Transverse colon (tissue), 4 donors: ENCODE measurements around the gene KIAA0040. TPM values are rescaled to one million over a fixed set of nuclear protein-coding genes. Genes with fewer than 3 reads are reported as not detected.

ENCODE experiments used
- DNase-seq: peaks from one replicate; pipeline ENCODE4 v3.0.0-alpha.2; 2019
- H3K27ac ChIP-seq, 4 donors: fragments of 200-600 bp; sonication (generic); 2 replicates each; pipeline ENCODE4 v1.5.1; 2016 to 2018; ENCODE audit warnings: inconsistent platforms in 4 of 4
- H3K27me3 ChIP-seq: fragments of 200-600 bp; sonication (generic); 2 replicates; pipeline ENCODE4 v1.5.1; 2017; ENCODE audit warnings: inconsistent platforms
- H3K36me3 ChIP-seq, 4 donors: fragments of 200-600 bp; sonication (generic); 2 replicates each; pipeline ENCODE4 v1.5.1; 2017 to 2019; ENCODE audit warnings: inconsistent platforms in 4 of 4
- H3K4me1 ChIP-seq, 4 donors: fragments of 200-600 bp; sonication (generic); 2 replicates each; pipeline ENCODE4 v1.5.1; 2017 to 2020; ENCODE audit warnings: inconsistent platforms in 4 of 4
- H3K4me3 ChIP-seq, 4 donors: fragments of 200-600 bp; sonication (generic); 1 replicate in 1 of 4; 2 replicates in 3 of 4; pipeline versions ENCODE4 v1.5.1 to v1.6.1; 2017 to 2019; ENCODE audit warnings: inconsistent platforms in 4 of 4
- H3K9me3 ChIP-seq, 2 donors: fragments of 200-600 bp; sonication (generic); 2 replicates each; pipeline ENCODE4 v1.5.1; 2017 to 2019; ENCODE audit warnings: inconsistent platforms in 2 of 2
- CTCF ChIP-seq, 5 experiments: fragments of 200-600 bp in 3 of 5; fragments of 450-650 bp in 2 of 5; sonication (generic) in 3 of 5; IDR thresholded peaks; 1 replicate in 2 of 5; 2 replicates in 3 of 5; pipeline ENCODE4 v1.5.1; 2016 to 2017; ENCODE audit warnings: antibody characterized with exemption in 5 of 5, inconsistent platforms in 3 of 5, mild to moderate bottlenecking in 2 of 5, moderate library complexity in 1 of 5
- EP300 ChIP-seq: sonication (generic); formaldehyde crosslinking; IDR thresholded peaks from one replicate; pipeline ENCODE4 v1.6.1; 2017; ENCODE audit warnings: antibody characterized with exemption, low read depth
- POLR2A ChIP-seq: fragments of 450-650 bp; IDR thresholded peaks from one replicate; pipeline ENCODE4 v1.6.1; 2016; ENCODE audit warnings: antibody characterized with exemption, mild to moderate bottlenecking, moderate library complexity
- POLR2AphosphoS5 ChIP-seq, 3 donors: sonication (generic); formaldehyde crosslinking; IDR thresholded peaks; one replicate each; pipeline ENCODE4 v1.6.1; 2016; ENCODE audit warnings: antibody characterized with exemption in 3 of 3
- WGBS, 2 donors: methylation state at CpG; one replicate each; pipeline ENCODE4 v1.1.5; 2018; ENCODE audit warnings: low coverage in 1 of 2; 5-methylcytosine and 5-hydroxymethylcytosine counted together
- in situ Hi-C, 4 donors: fragments of 200-750 bp; cut with MboI; loops; one replicate each; pipeline versions ENCODE4 v1.15.0 to v1.15.1; 2017; ENCODE audit warnings: low sequenced_read_pairs in 3 of 4, low pct_ligation_motif_present in 1 of 4, low pct_unique_long_range_greater_than_20kb in 1 of 4
- intact Hi-C: fragments of 100-400 bp; cut with DNase I; formaldehyde crosslinking; loops from one replicate; pipeline ENCODE4 v1.15.1; 2023; ENCODE audit warnings: low total_unique reads
- total RNA-seq, 4 donors: library from RNA; depleted of rRNA; stranded (reverse); fragments of >200 nt; gene quantifications; one replicate each; pipeline ENCODE4 v1.1.0, GENCODE V29; 2016

KIAA0040 gene
- total RNA-seq, 4 donors from 2014 or later: 17.5 to 35.5 (median 21.2) TPM

GRCh38 chr1:175210744-175211143 lies 18.2 kb upstream of the KIAA0040 start:
- Histone ChIP-seq H3K4me1 (peaks cover 0 to 5% (median 0%) of the 10 kb centered on the region in 4 donors), H3K36me3 (no peaks in the 10 kb centered on the region), H3K4me3 (no peak overlapping the region), H3K27ac (no peak overlapping the region), H3K27me3 (no peaks in the 10 kb centered on the region), H3K9me3 (peaks cover 0 to 5% of the 10 kb centered on the region in 2 donors)
- in situ Hi-C loops (no loop called here), intact Hi-C loops (no loop called here)
- no peak for DNase-seq
- TF ChIP-seq CTCF (IDR thresholded peaks at IDR 0.05) (no peak), POLR2AphosphoS5 (IDR thresholded peaks at IDR 0.05) (no peak), POLR2A (no peak), EP300 (no peak)
- WGBS, 2 donors: 82 to 87% methylated on average over 4 of the region's 4 CpGs

- H3K9me3 ChIP-seq: peaks cover 0 to 5% of the 10 kb centered on the region in 2 donors
- no peak overlapping the region for H3K4me3 ChIP-seq
- peak overlapping the region; percentile 51 to 67 (median 58) for H3K27ac ChIP-seq
- no peaks in the 10 kb centered on the region for H3K27me3 ChIP-seq
- no peaks in the 10 kb centered on the region for H3K36me3 ChIP-seq
- WGBS, 2 donors: 74 to 100% methylated on average over 1 of the region's 1 CpG
- in situ Hi-C loops (no loop called here), intact Hi-C loops (no loop called here)
- no peak for TF ChIP-seq POLR2AphosphoS5 (IDR thresholded peaks at IDR 0.05)
- TF ChIP-seq EP300: no peak
- TF ChIP-seq POLR2A: no peak
- no peak for DNase-seq
- H3K4me1 ChIP-seq: peaks cover 0 to 5% (median 0%) of the 10 kb centered on the region in 4 donors
These were observed 16.9 kb upstream of the KIAA0040 start for GRCh38 chr1:175209493-175209921.

- peaks cover 0 to 5% (median 0%) of the 10 kb centered on the region in 4 donors for H3K4me1 ChIP-seq
- H3K4me3 ChIP-seq: no peak overlapping the region
- H3K36me3 ChIP-seq: no peaks in the 10 kb centered on the region
- H3K9me3 ChIP-seq: peaks cover 0 to 5% of the 10 kb centered on the region in 2 donors
- H3K27me3 ChIP-seq: no peaks in the 10 kb centered on the region
- peak overlapping the region; percentile 51 to 67 (median 58) for H3K27ac ChIP-seq
- WGBS, 2 donors: 53% methylated on average over 6 of the region's 6 CpGs; no CpG with 5 or more reads in 1 of the 2 donors
- TF ChIP-seq POLR2AphosphoS5 (IDR thresholded peaks at IDR 0.05) (no peak), CTCF (IDR thresholded peaks at IDR 0.05) (no peak), POLR2A (no peak), EP300 (no peak)
- intact Hi-C loops (no loop called here), in situ Hi-C loops (no loop called here)
- DNase-seq: no peak
These were observed 16.4 kb upstream of the KIAA0040 start for GRCh38 chr1:175208773-175209492.

GRCh38 chr1:175207971-175208370 lies 15.4 kb upstream of the KIAA0040 start:
- H3K4me3 ChIP-seq: no peak overlapping the region
- 60 to 71% methylated on average over 2 of the region's 2 CpGs for WGBS, 2 donors
- H3K36me3 ChIP-seq: no peaks in the 10 kb centered on the region
- no peaks in the 10 kb centered on the region for H3K27me3 ChIP-seq
- no peaks in the 10 kb centered on the region for H3K9me3 ChIP-seq
- H3K27ac ChIP-seq: no peak overlapping the region
- no peak for TF ChIP-seq POLR2A
- no peak for TF ChIP-seq EP300
- TF ChIP-seq POLR2AphosphoS5 (IDR thresholded peaks at IDR 0.05): no peak
- no peak for TF ChIP-seq CTCF (IDR thresholded peaks at IDR 0.05)
- H3K4me1 ChIP-seq: peaks cover 0 to 5% (median 0%) of the 10 kb centered on the region in 4 donors
- intact Hi-C loops (no loop called here), in situ Hi-C loops (no loop called here)
- no peak for DNase-seq
